D721Med (cell line): Measurements from ENCODE around the gene MYBBP1A.

Source experiments
- DNase-seq: peaks from one replicate; pipeline ENCODE4 v3.0.0; 2011; ENCODE audit warnings: low spot score; ENCODE audit not compliant: insufficient read length
- FAIRE-seq: peaks from 2 replicates; lab custom pipeline; 2011; peaks lifted over from hg19 to GRCh38; lab: Jason Lieb, UNC
- CTCF ChIP-seq: IDR thresholded peaks from 2 replicates; pipeline ENCODE4 v1.5.1; 2012; ENCODE audit warnings: mild to moderate bottlenecking, control low read depth; ENCODE audit not compliant: insufficient read depth; ENCODE audit errors: missing control alignments

Gene MYBBP1A

DNA sequence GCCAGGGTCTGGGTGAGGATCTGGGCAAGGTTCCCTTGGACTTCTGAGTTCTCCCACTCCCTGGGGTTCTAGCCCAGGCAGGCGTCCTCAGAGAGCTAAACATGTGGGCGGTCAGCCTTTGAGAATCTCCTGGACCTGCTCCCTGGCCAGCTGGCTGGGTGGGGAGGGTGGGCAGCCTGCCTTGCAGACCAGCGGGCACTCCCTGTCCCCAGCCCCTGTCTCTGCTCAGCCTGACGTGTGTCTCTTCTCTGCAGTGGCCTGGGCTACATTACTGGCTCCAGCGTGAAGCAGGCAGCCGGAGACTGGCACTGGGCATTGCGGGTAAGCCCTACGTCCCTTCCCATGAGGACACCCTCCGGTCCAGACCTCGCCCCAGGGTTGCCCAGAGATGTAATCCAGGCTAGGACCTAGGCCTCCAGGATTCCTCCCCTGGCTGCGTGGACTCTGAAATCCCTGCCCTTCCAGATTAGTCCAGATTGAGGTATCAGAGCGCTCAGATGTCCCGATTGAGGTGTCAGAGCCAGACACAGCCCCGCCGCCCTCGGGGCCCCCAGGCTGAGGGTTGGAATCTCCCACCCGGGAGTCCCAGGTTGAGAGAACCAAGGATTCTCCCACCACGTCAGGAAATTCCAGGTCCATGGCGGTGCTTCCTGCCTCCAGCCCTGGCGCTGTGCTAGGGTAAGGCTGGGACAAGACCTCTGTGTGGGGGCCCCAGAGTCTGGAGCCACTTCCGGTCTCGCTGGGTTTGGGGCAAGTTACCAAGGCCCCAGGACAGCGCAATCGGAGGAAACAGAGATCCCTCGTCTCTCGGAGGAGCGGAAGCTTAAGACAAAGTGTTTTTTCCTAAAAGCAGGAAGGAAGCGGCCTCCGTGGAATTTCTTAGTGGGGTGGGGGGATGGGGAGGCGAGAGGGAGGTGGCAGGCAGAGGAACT is 24.1 kb downstream of the MYBBP1A start:
- TF ChIP-seq CTCF, result no peak
- DNase-seq (no peak), FAIRE-seq (no peak)

DNA sequence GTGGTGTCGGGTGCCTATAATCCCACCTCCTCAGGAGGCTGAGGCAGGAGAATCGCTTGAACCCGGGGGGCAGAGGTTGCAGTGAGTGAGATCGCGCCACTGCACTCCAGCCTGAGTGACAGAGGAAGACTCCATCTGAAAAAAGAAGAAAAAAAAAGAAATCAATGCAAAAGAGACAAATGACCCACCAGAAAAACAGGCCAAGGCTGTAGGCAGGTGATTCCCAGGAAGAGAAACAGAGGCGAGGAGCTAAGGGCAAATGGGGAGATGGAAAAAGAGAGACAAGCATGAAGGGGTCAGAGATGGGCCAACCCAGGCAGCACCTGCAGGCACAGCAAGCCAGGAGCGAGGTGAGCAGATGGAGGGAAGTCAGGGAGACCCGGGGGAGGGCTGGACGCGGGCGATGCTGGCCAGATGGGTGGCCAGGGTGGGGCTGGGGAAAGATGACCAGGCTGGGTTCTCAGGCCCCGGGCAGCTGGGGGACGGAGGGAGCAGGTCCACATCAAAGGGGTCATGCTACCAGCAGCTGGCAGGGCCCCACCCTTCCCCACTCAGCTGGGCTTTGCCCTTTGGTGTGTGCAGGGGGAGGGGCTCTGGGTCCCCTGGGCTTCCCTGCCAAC is 25.5 kb downstream of the MYBBP1A start:
- no peak for TF ChIP-seq CTCF
- FAIRE-seq, result no peak
- DNase-seq, result no peak

GRCh38 chr17:4527566-4528125 is 27.5 kb downstream of the MYBBP1A start:
- TF ChIP-seq CTCF, result no peak
- DNase-seq (no peak), FAIRE-seq (no peak)

- no peak for FAIRE-seq
- no peak for DNase-seq
- TF ChIP-seq CTCF, result no peak
Measured at GRCh38 chr17:4527134-4527533, 28.1 kb downstream of the MYBBP1A start.

DNA sequence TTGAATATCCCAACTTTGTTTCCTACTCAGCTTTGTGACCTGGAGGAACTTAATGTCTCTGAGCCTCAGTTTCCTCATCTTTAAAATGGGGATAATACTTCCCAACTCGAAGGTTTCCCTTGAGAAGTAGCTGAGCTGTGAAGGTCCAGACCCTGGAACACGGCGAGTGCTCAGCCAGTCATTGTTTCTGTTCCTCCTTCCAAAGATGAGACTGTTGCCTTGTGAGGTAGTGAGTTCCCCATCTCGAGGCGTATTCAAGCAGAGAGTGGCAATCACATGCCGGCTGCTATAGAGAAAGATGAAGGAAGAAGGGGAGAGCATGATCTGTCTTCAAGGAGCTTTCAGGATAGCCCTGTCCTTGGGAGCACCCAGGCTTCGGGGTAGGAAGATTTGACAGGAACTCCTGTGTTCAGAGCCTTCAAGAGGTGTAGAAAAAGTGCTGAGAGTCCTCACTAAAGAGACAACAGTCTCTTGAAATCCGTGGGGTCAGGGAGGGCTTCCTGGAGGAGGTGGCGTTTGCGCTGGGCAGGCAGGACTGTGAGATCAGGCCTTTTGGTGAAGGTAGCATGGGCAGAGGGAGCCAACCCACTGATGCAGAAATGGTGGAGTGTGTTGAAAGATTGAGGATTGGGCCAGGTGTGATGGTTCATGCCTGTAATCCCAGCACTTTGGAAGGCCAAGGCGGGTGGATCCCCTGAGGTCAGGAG is 29.3 kb downstream of the MYBBP1A start:
- FAIRE-seq (no peak), DNase-seq (no peak)
- TF ChIP-seq CTCF, result no peak

DNA sequence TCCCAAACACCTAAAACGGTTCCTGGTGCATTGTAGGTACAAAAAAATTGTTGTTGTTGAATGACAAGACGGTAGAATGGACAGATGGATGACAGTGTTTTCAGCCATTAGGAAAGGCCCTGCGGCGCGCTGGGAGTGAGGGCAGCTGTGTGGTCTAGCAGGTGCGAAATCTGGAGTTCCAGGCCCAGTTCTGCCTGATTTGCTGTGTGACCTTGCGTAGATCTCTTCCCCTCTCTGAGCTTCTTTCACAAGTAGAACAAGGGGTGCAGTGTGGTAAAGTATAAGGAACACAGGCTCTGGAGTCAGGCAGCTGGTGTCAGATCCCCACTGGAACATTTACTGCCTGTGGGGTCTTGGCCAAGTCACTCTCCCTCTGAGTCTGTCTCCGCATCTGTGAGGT is 31.2 kb downstream of the MYBBP1A start:
- DNase-seq, result no peak
- no peak for FAIRE-seq
- TF ChIP-seq CTCF, result no peak
